ENCODE data around the gene GGPS1. TPM values are rescaled to one million over a fixed set of nuclear protein-coding genes. Genes with fewer than 3 reads are reported as not detected.

GGPS1 gene
- total and polyA plus RNA-seq, 2 of the 8 experiments (the other 6 are each of a cell fraction or from before 2014, with no cell fraction given), result 20.9 to 43.6 TPM

DNA sequence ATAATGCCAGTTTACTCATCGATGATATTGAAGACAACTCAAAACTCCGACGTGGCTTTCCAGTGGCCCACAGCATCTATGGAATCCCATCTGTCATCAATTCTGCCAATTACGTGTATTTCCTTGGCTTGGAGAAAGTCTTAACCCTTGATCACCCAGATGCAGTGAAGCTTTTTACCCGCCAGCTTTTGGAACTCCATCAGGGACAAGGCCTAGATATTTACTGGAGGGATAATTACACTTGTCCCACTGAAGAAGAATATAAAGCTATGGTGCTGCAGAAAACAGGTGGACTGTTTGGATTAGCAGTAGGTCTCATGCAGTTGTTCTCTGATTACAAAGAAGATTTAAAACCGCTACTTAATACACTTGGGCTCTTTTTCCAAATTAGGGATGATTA is 13.7 kb downstream of the GGPS1 start:
- no peak overlapping the region for H2AFZ ChIP-seq (ENCODE audit: low read length)
- no peak overlapping the region for H4K91ac ChIP-seq (replicated peaks; ENCODE audit: insufficient read length, low read length)
- H3K23me2 ChIP-seq (ENCODE audit: low read depth, low read length), result no peaks in the 10 kb centered on the region
- WGBS, 2 experiments (ENCODE audit: extremely low coverage in 1 of 2, insufficient coverage in 1 of 2, insufficient read length in 1 of 2, insufficient replicate concordance in 2 of 2, low coverage in 1 of 2, low lambda C conversion rate in 2 of 2, missing lambda C conversion rate in 1 of 2), result 92% methylated on average over 6 of the region's 6 CpGs; no CpG with 5 or more reads in 1 of the 2 experiments
- no peak overlapping the region for H2BK120ac ChIP-seq (replicated peaks; ENCODE audit: low read depth, low read length)
- no peak overlapping the region for H3K18ac ChIP-seq (ENCODE audit: extremely low read depth, low read length)
- H2AK5ac ChIP-seq (ENCODE audit: low read depth, low read length), result no peak overlapping the region
- no peak overlapping the region for H4K8ac ChIP-seq (ENCODE audit: extremely low read depth, insufficient read depth, low read length)
- H3K9ac ChIP-seq (replicated peaks in 1 of 4; ENCODE audit: extremely low read depth in 1 of 4, low read depth in 3 of 4, low read length in 3 of 4), result no peak overlapping the region
- no peak overlapping the region for H3K4me3 ChIP-seq (ENCODE audit: extremely low read depth in 1 of 4, insufficient read depth in 2 of 4, low read depth in 3 of 4, low read length in 4 of 4)
- no peak overlapping the region for H3K27ac ChIP-seq (ENCODE audit: low read depth, low read length)
- H3K79me2 ChIP-seq (ENCODE audit: control insufficient read depth in 1 of 2, insufficient read depth in 2 of 2, low read length in 2 of 2), result no peaks in the 10 kb centered on the region
- ChIA-PET POLR2A (ENCODE audit: partially characterized antibody) (interaction anchor here (5.4 kb wide), 1 partner anchor 13 kb away, joined by 39 read pairs; the partner anchor contains the start of genes ARID4B and GGPS1), CTCF (ENCODE audit: partially characterized antibody) (interaction anchor here (1.3 to 3.4 kb wide), 2 partner anchors 8 to 74 kb away, joined by 3 to 10 read pairs; no protein-coding TSS in a partner anchor)
- no peak overlapping the region for H3K56ac ChIP-seq (replicated peaks; ENCODE audit: insufficient read length, low read depth, low read length)
- H2BK5ac ChIP-seq (ENCODE audit: low read depth, low read length), result no peak overlapping the region
- H2BK15ac ChIP-seq (ENCODE audit: low read length), result no peak overlapping the region
- DNase-seq (ENCODE audit: low read depth in 1 of 2, low spot score in 2 of 2), result no peak
- no peaks in the 10 kb centered on the region for H4K20me1 ChIP-seq (replicated peaks in 1 of 2; ENCODE audit: control insufficient read depth in 1 of 2, insufficient read depth in 2 of 2, low read length in 2 of 2)
- TF ChIP-seq, protein P1, sequence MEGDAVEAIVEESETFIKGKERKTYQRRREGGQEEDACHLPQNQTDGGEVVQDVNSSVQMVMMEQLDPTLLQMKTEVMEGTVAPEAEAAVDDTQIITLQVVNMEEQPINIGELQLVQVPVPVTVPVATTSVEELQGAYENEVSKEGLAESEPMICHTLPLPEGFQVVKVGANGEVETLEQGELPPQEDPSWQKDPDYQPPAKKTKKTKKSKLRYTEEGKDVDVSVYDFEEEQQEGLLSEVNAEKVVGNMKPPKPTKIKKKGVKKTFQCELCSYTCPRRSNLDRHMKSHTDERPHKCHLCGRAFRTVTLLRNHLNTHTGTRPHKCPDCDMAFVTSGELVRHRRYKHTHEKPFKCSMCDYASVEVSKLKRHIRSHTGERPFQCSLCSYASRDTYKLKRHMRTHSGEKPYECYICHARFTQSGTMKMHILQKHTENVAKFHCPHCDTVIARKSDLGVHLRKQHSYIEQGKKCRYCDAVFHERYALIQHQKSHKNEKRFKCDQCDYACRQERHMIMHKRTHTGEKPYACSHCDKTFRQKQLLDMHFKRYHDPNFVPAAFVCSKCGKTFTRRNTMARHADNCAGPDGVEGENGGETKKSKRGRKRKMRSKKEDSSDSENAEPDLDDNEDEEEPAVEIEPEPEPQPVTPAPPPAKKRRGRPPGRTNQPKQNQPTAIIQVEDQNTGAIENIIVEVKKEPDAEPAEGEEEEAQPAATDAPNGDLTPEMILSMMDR (IDR thresholded peaks at IDR 0.05; ENCODE audit: control extremely low read depth in 1 of 3, insufficient read depth in 1 of 3, low read depth in 1 of 3, low read length in 3 of 3), result no peak
- TF ChIP-seq EP300 (IDR thresholded peaks at IDR 0.05; ENCODE audit: borderline replicate concordance in 1 of 2, low read depth in 2 of 2, low read length in 2 of 2), result no peak
- no peak for FAIRE-seq
- H4K5ac ChIP-seq (ENCODE audit: insufficient read length, low read depth, low read length), result no peak overlapping the region
- no peak overlapping the region for H2BK12ac ChIP-seq (ENCODE audit: low read depth, low read length)
- H2BK20ac ChIP-seq (ENCODE audit: low read length), result no peak overlapping the region
- no peak overlapping the region for H3K23ac ChIP-seq (ENCODE audit: insufficient read length)
- H3K27me3 ChIP-seq (replicated peaks in 1 of 4; ENCODE audit: control insufficient read depth in 3 of 4, extremely low read depth in 1 of 4, insufficient read depth in 3 of 4, low read length in 3 of 4), result no peaks in the 10 kb centered on the region
- H3K79me1 ChIP-seq (ENCODE audit: low read depth, low read length), result no peaks in the 10 kb centered on the region
- no peak overlapping the region for H3K14ac ChIP-seq (ENCODE audit: insufficient read length)
- peaks cover 2 to 25% (median 12%) of the 10 kb centered on the region in 4 experiments; a peak in 7 of 8 replicates for H3K36me3 ChIP-seq (ENCODE audit: control insufficient read depth in 2 of 4, insufficient read depth in 4 of 4, low read length in 3 of 4)
- no peaks in the 10 kb centered on the region for H3K9me3 ChIP-seq (ENCODE audit: insufficient read depth in 2 of 2, low read depth in 1 of 2, low read length in 1 of 2)
- no peak overlapping the region for H3K4ac ChIP-seq (replicated peaks; ENCODE audit: insufficient read length, low read depth, low read length)
- no peak overlapping the region for H3K4me2 ChIP-seq (ENCODE audit: insufficient read depth in 1 of 2, low read depth in 2 of 2, low read length in 2 of 2)
- no peaks in the 10 kb centered on the region for H3K4me1 ChIP-seq (replicated peaks in 1 of 4; ENCODE audit: control insufficient read depth in 3 of 4, insufficient read depth in 4 of 4, low read length in 3 of 4)

Measured in H1 (cell line).